ENCODE measurements around the gene LILRA6. TPM values are rescaled to one million over a fixed set of nuclear protein-coding genes. Genes with fewer than 3 reads are reported as not detected.

LILRA6 gene
- total RNA-seq, 2 donors from 2014 or later = 4.6 to 5.2 TPM

GRCh38 chr19:54255105-54255775, 12.7 kb upstream of the LILRA6 start:
- Histone ChIP-seq H3K4me1 (ENCODE audit: control insufficient read depth in 1 of 2, low read depth in 2 of 2) (no peaks in the 10 kb centered on the region), H3K36me3 (no peaks in the 10 kb centered on the region), H3K9me3 (no peaks in the 10 kb centered on the region), H3K4me3 (no peak overlapping the region), H3K27me3 (replicated peaks; ENCODE audit: insufficient read depth) (no peaks in the 10 kb centered on the region), H3K27ac (no peak overlapping the region)
- ATAC-seq (ENCODE audit: insufficient number of reproducible peaks, low FRiP score, low read depth) (no peak), DNase-seq (ENCODE audit: low spot score) (no peak)
- TF ChIP-seq, protein P1, sequence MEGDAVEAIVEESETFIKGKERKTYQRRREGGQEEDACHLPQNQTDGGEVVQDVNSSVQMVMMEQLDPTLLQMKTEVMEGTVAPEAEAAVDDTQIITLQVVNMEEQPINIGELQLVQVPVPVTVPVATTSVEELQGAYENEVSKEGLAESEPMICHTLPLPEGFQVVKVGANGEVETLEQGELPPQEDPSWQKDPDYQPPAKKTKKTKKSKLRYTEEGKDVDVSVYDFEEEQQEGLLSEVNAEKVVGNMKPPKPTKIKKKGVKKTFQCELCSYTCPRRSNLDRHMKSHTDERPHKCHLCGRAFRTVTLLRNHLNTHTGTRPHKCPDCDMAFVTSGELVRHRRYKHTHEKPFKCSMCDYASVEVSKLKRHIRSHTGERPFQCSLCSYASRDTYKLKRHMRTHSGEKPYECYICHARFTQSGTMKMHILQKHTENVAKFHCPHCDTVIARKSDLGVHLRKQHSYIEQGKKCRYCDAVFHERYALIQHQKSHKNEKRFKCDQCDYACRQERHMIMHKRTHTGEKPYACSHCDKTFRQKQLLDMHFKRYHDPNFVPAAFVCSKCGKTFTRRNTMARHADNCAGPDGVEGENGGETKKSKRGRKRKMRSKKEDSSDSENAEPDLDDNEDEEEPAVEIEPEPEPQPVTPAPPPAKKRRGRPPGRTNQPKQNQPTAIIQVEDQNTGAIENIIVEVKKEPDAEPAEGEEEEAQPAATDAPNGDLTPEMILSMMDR (IDR thresholded peaks at IDR 0.05) = no peak

DNA sequence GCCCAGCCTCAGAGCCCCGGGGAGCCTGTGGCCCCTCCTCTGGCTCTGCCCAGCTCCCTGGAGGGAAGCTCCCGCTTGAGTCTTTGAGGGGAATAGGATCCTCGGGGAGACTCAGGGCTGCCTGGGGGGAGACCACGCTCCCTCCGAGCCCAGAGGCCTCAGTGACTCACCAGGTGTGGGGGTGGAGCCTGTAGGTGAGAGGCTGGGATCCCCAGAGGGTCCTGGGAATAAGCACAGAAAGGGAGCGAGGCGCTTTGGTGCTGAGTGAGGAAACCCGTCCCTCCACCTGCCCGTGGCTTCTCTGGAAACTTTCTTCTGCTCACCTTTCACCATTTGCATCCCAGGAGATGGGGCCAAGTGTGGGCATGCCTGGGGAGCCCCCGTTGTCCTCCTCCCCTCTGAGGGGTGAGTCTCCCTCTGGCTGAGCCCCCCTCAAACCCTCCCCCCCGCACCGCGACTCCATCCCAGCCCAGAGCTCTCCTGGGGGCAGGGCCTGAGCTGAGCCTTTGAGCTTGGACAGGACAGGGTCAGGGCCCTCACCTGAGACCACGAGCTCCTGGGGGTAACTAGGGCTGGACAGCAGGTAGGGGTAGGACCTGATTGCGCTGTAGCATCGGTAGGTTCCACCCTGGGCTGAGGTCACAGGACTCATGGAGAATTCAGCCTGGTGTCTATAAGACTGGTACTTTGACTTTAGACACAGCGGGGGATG, 11.8 kb upstream of the LILRA6 start:
- H3K9me3 ChIP-seq = no peaks in the 10 kb centered on the region
- DNase-seq (ENCODE audit: low spot score) = no peak
- no peak overlapping the region for H3K4me3 ChIP-seq
- H3K27me3 ChIP-seq (replicated peaks; ENCODE audit: insufficient read depth) = no peaks in the 10 kb centered on the region
- H3K36me3 ChIP-seq = no peaks in the 10 kb centered on the region
- H3K4me1 ChIP-seq (ENCODE audit: control insufficient read depth in 1 of 2, low read depth in 2 of 2) = no peaks in the 10 kb centered on the region
- TF ChIP-seq, protein P1 (IDR thresholded peaks at IDR 0.05) = no peak
- H3K27ac ChIP-seq = no peak overlapping the region
- ATAC-seq (ENCODE audit: insufficient number of reproducible peaks, low FRiP score, low read depth) = no peak

GRCh38 chr19:54253331-54254194, 11.0 kb upstream of the LILRA6 start:
- no peak for DNase-seq (ENCODE audit: low spot score)
- no peaks in the 10 kb centered on the region for H3K9me3 ChIP-seq
- ATAC-seq (ENCODE audit: insufficient number of reproducible peaks, low FRiP score, low read depth) = no peak
- no peak overlapping the region for H3K27ac ChIP-seq
- no peaks in the 10 kb centered on the region for H3K27me3 ChIP-seq (replicated peaks; ENCODE audit: insufficient read depth)
- H3K4me1 ChIP-seq (ENCODE audit: control insufficient read depth in 1 of 2, low read depth in 2 of 2) = no peaks in the 10 kb centered on the region
- TF ChIP-seq, protein P1 (IDR thresholded peaks at IDR 0.05) = no peak
- H3K36me3 ChIP-seq = no peaks in the 10 kb centered on the region
- no peak overlapping the region for H3K4me3 ChIP-seq

DNA sequence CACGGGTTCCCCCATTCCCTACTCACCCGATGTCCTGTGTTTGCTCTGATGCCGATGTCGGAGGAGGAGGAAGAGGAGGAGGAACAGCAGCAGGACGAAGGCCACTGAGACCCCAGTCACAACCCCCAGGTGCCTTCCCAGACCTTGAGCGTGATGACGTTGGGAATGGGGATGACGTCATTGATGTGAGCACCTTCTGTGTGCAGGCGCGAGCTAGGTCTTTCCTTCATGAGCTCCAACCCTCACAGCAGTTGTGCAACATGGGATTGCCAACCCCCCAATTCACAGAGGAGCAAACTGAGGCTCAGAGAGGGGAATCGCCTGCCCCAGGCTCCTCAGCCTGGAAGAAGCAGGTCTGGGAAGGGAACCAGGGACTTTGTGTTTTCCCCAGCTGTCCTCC, 10.3 kb upstream of the LILRA6 start:
- Histone ChIP-seq H3K36me3 (no peaks in the 10 kb centered on the region), H3K27ac (no peak overlapping the region), H3K9me3 (no peaks in the 10 kb centered on the region), H3K4me3 (no peak overlapping the region), H3K4me1 (ENCODE audit: control insufficient read depth in 1 of 2, low read depth in 2 of 2) (no peaks in the 10 kb centered on the region), H3K27me3 (replicated peaks; ENCODE audit: insufficient read depth) (no peaks in the 10 kb centered on the region)
- no peak for ATAC-seq (ENCODE audit: insufficient number of reproducible peaks, low FRiP score, low read depth)
- no peak for DNase-seq (ENCODE audit: low spot score)
- TF ChIP-seq, protein P1 (IDR thresholded peaks at IDR 0.05) = no peak

GRCh38 chr19:54252243-54252642, 9.7 kb upstream of the LILRA6 start:
- Histone ChIP-seq H3K27ac (no peak overlapping the region), H3K36me3 (no peaks in the 10 kb centered on the region), H3K4me1 (ENCODE audit: control insufficient read depth in 1 of 2, low read depth in 2 of 2) (no peaks in the 10 kb centered on the region), H3K27me3 (replicated peaks; ENCODE audit: insufficient read depth) (no peaks in the 10 kb centered on the region), H3K4me3 (no peak overlapping the region), H3K9me3 (no peaks in the 10 kb centered on the region)
- no peak for ATAC-seq (ENCODE audit: insufficient number of reproducible peaks, low FRiP score, low read depth)
- no peak for DNase-seq (ENCODE audit: low spot score)
- TF ChIP-seq, protein P1 (IDR thresholded peaks at IDR 0.05) = no peak

Measured in thoracic aorta (tissue), 2 donors.